ENCODE data around the gene MTOR. TPM values are rescaled to one million over a fixed set of nuclear protein-coding genes. Genes with fewer than 3 reads are reported as not detected.

The MTOR gene
- total and polyA plus RNA-seq, 10 of the 15 experiments (the other 5 are each of a cell fraction or from before 2014, with no cell fraction given) = 6.6 to 41.8 (median 29.8) TPM

GRCh38 chr1:11100149-11100493 is 162.2 kb downstream of the MTOR start:
- Histone ChIP-seq H3K79me2 (ENCODE audit: control insufficient read depth, insufficient read depth, low read length) (peaks cover 18% of the 10 kb centered on the region), H2AFZ (ENCODE audit: control insufficient read depth, low read depth, low read length) (peak overlapping the region; percentile 97), H3K4me2 (ENCODE audit: control insufficient read depth, insufficient read depth) (peak overlapping the region; percentile 56), H3K27me3 (replicated peaks in 1 of 2; ENCODE audit: control insufficient read depth in 2 of 2, insufficient read depth in 2 of 2, low read length in 1 of 2) (no peaks in the 10 kb centered on the region), H4K20me1 (ENCODE audit: control insufficient read depth, insufficient read depth) (no peaks in the 10 kb centered on the region), H3K9me3 (replicated peaks; ENCODE audit: control insufficient read depth, insufficient read depth, low read length) (no peaks in the 10 kb centered on the region), H3K9ac (ENCODE audit: control insufficient read depth, insufficient read depth, low read length) (peak overlapping the region; percentile 92), H3K36me3 (ENCODE audit: control insufficient read depth in 2 of 2, insufficient read depth in 2 of 2, low read length in 1 of 2) (peaks cover 0 to 2% of the 10 kb centered on the region in 2 experiments; a peak in 3 of 4 replicates), H3K27ac (ENCODE audit: control insufficient read depth, insufficient read depth) (peak overlapping the region; percentile 88), H3K4me1 (ENCODE audit: control insufficient read depth, insufficient read depth, low read length) (peaks cover 4% of the 10 kb centered on the region; the same call in 1 of the 2 replicates), H3K4me3 (peak overlapping the region; percentile 92; the same call in 1 of the 2 replicates)
- ATAC-seq = no peak
- ChIA-PET SMC1A (ENCODE audit: uncharacterized antibody, unreplicated experiment) (interaction anchor here (1.7 to 2.9 kb wide), 4 partner anchors 9 to 62 kb away, joined by 4 to 17 read pairs (median 14); no protein-coding TSS in a partner anchor), RAD21 (ENCODE audit: unreplicated experiment) (interaction anchor here (2.3 kb wide), 1 partner anchor 62 kb away, joined by 15 read pairs; no protein-coding TSS in a partner anchor), CTCF (interaction anchor here (3.1 kb wide), 1 partner anchor 62 kb away, joined by 19 read pairs; no protein-coding TSS in a partner anchor), POLR2A (interaction anchor here (1.0 kb wide), 1 partner anchor 129 kb away, joined by 3 read pairs; no protein-coding TSS in a partner anchor)
- intact Hi-C loops (cut with micrococcal nuclease; ENCODE audit: unreplicated experiment) = no loop called here
- no peak for FAIRE-seq
- in situ Hi-C loops (cut with MboI) = no loop called here
- TF ChIP-seq SUPT20H (IDR thresholded peaks at IDR 0.05; ENCODE audit: borderline replicate concordance, control insufficient read depth, low read depth, low read length) (no peak), PML (IDR thresholded peaks at IDR 0.05; ENCODE audit: low read length) (0 out of 2 replicates have a peak, but pooled peaks have one; percentile 10)
- WGBS (ENCODE audit: insufficient coverage, insufficient replicate concordance, low lambda C conversion rate, missing lambda C conversion rate) = 67% methylated on average over 13 of the region's 13 CpGs
- TSS peak; percentile 97 for BruUV-seq (replicated peaks)
- no peak for DNase-seq (ENCODE audit: low read depth, low spot score)

GRCh38 chr1:11099310-11100148 is 162.8 kb downstream of the MTOR start, which contains the start of gene EXOSC10:
EXOSC10 (minus strand) TSS chr1:11099869; CDS start chr1:11099831, 38 bp downstream.
- CTCF ChIA-PET = interaction anchor here (3.1 kb wide), 1 partner anchor 62 kb away, joined by 19 read pairs; no protein-coding TSS in a partner anchor
- intact Hi-C loops (cut with micrococcal nuclease; ENCODE audit: unreplicated experiment) = loop anchor here (1.0 kb wide), 1 partner anchor 39 kb away; the partner anchor contains the start of gene SRM
- H3K27ac ChIP-seq (ENCODE audit: control insufficient read depth, insufficient read depth) = peak within 1 kb of the TSS; percentile 88
- BruUV-seq (replicated peaks) = no TSS peak
- ATAC-seq (peak; percentile 98), DNase-seq (ENCODE audit: low read depth, low spot score) (peak; percentile 66), FAIRE-seq (peak; percentile 91)
- H3K9ac ChIP-seq (ENCODE audit: control insufficient read depth, insufficient read depth, low read length) = peak within 1 kb of the TSS; percentile 92
- POLR2A ChIA-PET = interaction anchor here (0.8 to 1.5 kb wide), 4 partner anchors 19 to 129 kb away, joined by 3 to 5 read pairs (median 3); partner anchors contain the start of gene TARDBP
- peak within 1 kb of the TSS; percentile 58 for H3K4me2 ChIP-seq (ENCODE audit: control insufficient read depth, insufficient read depth)
- in situ Hi-C loops (cut with MboI) = no loop called here
- H3K27me3 ChIP-seq (replicated peaks in 1 of 2; ENCODE audit: control insufficient read depth in 2 of 2, insufficient read depth in 2 of 2, low read length in 1 of 2) = no peaks in the 10 kb centered on the region
- peak within 1 kb of the TSS; percentile 97 for H2AFZ ChIP-seq (ENCODE audit: control insufficient read depth, low read depth, low read length)
- SMC1A ChIA-PET (ENCODE audit: uncharacterized antibody, unreplicated experiment) = interaction anchor here (0.9 to 2.9 kb wide), 8 partner anchors 10 to 162 kb away, joined by 3 to 17 read pairs (median 8); partner anchors contain the start of gene TARDBP
- RAD21 ChIA-PET (ENCODE audit: unreplicated experiment) = interaction anchor here (1.1 to 2.3 kb wide), 3 partner anchors 8 to 62 kb away, joined by 3 to 15 read pairs (median 3); no protein-coding TSS in a partner anchor
- no peaks in the 10 kb centered on the region for H3K9me3 ChIP-seq (replicated peaks; ENCODE audit: control insufficient read depth, insufficient read depth, low read length)
- H3K4me1 ChIP-seq (ENCODE audit: control insufficient read depth, insufficient read depth, low read length) = peaks cover 4% of the 10 kb centered on the region; the same call in 1 of the 2 replicates
- H3K36me3 ChIP-seq (ENCODE audit: control insufficient read depth in 2 of 2, insufficient read depth in 2 of 2, low read length in 1 of 2) = peaks cover 0 to 7% of the 10 kb centered on the region in 2 experiments; a peak in 3 of 4 replicates
- peak within 1 kb of the TSS; percentile 92 for H3K4me3 ChIP-seq
- WGBS (ENCODE audit: insufficient coverage, insufficient replicate concordance, low lambda C conversion rate, missing lambda C conversion rate) = under 1% methylated on average over 78 of the region's 78 CpGs
- H4K20me1 ChIP-seq (ENCODE audit: control insufficient read depth, insufficient read depth) = no peaks in the 10 kb centered on the region
- peaks cover 18% of the 10 kb centered on the region for H3K79me2 ChIP-seq (ENCODE audit: control insufficient read depth, insufficient read depth, low read length)
- TF ChIP-seq CBFB (IDR thresholded peaks at IDR 0.05; ENCODE audit: low read depth) (peak; percentile 38; the same call in 1 of the 2 replicates), ATF2 (IDR thresholded peaks at IDR 0.05; ENCODE audit: low read length) (no peak), PKNOX1 (IDR thresholded peaks at IDR 0.05) (0 out of 2 replicates have a peak, but pooled peaks have one; percentile 16), BHLHE40 (IDR thresholded peaks at IDR 0.05; ENCODE audit: borderline replicate concordance in 1 of 2, low read depth in 2 of 2, low read length in 1 of 2) (peak in 1 of 2 experiments; percentile 61; a peak in 2 of 4 replicates), E4F1 (IDR thresholded peaks at IDR 0.05; ENCODE audit: borderline replicate concordance, partially characterized antibody) (peak; percentile 24), STAT1 (conservative IDR thresholded peaks at IDR 0.05) (0 out of 2 replicates have a peak, but pooled peaks have one; percentile 22)
